GM21526 (cell line): ENCODE data around the gene TNNI3K.

Source experiments
- ATAC-seq: cut with Tn5 transposase; IDR thresholded peaks from one replicate; pipeline ENCODE4 v1.9.1; 2021; ENCODE audit warnings: moderate library complexity; ENCODE audit not compliant: unreplicated experiment, low FRiP score

The TNNI3K gene

DNA sequence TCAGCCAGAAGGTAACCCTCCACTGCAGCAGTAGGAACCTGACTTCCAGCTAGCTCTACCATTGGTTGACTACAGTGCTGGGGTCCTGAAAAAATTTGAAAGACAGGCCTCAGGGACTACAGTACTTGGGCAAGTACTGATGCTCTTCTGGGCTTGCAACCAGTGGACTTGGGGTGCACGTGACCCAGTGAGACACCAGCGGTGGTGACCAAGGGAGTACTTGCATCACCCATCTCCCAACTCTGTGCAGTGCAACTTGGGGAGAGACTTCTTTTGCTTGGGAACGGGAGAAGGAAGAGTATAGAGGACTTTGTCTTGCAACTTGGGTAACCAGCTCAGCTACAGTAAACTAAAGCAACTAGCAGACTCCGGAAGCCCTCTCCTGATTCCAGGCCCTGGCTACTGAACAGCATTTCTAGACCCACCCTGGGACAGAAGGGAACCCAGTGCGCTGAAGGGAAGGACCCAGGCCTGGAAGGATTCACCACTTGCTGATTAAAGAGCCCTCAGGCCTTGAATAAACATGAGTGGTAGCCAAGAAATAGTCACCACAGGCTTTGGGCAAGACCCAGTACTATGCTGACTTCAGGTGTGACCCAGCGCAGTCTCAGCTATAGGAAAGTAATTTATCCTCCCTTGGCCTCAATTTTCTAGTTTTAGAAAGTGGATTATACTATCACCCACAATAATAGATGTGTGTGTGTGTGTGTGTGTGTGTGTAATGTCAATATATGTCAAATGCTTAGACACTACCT lies 45.6 kb downstream of the TNNI3K start:
- no peak for ATAC-seq

DNA sequence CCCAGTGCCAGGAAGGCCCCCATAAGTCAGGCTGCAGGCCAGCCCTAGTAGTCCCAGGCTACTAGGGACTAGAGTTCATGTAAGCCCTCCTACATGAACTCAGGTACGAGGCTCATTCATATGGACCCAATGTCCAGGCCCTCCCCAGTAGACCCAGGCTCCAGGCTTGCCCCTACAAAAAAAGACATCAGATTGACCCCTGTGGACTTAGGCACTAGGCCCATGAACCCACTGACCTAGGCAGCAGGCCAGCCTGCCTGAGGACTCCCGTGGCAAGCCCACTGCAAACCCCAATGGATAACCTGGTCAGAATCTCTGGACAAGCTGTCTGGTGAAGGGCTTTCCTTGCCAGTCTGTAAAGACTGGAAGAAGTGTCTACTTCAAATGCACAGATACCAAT lies 51.2 kb downstream of the TNNI3K start:
- no peak for ATAC-seq

DNA sequence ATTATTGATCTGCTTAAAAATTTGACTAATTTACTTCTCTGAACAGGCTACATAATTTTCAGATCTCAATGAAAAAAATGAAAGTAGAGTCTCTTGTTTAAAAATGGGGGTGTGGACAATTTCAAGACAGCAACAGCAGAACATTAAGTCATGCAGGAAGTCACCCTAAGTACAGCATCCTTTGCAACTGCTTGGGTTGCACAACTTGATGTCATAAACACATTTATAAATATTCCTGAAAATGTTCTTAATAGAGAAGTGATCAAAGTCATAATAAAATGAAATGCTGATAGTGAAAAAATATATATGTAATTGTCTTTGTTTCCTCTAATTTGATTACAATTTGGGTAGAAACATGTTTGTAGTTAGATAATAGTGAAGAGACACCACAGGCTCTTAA lies 79.3 kb downstream of the TNNI3K start:
- ATAC-seq = no peak

DNA sequence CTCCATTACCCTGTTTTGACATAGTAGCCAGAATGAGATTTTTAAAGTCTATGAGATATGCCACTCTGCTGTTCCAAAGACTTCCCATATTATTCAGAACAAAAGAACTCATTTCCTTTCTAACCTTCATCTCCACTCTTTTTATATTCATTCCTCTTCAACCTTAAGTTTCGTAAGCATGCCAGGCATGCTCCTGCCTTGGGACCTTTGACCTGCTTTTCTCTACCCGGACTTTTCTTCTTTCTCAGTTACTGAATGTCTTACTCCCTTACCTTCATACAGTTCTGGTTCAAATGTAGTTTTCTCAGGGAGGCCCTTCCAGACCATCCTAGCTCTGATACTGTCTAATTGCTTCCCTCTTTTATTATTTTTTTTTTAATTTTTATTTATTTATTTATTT lies 81.1 kb downstream of the TNNI3K start:
- ATAC-seq = no peak

DNA sequence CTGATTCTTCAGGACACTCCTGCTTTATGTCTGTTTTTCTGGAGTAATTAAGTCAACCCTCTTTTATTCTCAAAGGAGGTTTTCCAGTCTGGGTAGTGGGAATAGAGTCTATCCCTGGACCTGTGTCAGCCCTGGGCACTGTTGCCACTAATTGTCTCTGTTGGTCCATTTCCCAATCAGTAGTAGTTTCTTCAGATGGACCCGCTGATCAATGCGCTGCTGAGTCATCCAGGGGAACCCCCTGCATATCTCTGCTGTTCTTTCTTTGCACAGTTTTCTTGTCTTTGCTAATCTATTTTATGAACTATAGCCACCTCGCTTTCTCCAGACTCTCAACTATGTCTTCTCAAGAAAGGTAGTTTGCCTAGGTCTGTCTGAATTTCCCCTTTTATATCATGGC lies 82.5 kb downstream of the TNNI3K start:
- no peak for ATAC-seq

DNA sequence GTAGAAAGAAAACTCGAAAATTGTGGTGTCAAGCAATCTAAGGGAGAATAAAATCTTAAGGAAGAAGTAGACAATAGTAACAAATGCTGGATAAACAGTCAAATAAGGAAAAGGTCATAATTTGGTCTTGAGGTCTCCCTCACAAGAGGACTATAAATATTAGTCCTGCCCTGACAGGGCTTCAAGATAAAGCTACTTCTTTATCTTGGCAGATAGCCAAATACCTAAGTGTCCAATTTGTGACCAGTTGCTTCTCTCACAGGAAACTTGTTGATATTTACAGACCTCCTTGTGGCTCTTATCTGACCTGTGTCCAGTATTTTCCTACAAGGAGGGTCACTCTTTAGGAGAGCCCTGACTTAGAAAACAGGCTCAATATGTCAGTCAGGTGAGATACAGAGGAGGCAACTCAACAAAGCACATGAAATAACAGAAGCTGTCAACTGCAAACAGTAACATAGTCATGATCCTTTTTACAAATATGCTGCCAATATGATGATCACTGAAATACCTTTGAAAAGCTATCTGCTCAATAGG lies 88.8 kb downstream of the TNNI3K start:
- ATAC-seq = no peak

DNA sequence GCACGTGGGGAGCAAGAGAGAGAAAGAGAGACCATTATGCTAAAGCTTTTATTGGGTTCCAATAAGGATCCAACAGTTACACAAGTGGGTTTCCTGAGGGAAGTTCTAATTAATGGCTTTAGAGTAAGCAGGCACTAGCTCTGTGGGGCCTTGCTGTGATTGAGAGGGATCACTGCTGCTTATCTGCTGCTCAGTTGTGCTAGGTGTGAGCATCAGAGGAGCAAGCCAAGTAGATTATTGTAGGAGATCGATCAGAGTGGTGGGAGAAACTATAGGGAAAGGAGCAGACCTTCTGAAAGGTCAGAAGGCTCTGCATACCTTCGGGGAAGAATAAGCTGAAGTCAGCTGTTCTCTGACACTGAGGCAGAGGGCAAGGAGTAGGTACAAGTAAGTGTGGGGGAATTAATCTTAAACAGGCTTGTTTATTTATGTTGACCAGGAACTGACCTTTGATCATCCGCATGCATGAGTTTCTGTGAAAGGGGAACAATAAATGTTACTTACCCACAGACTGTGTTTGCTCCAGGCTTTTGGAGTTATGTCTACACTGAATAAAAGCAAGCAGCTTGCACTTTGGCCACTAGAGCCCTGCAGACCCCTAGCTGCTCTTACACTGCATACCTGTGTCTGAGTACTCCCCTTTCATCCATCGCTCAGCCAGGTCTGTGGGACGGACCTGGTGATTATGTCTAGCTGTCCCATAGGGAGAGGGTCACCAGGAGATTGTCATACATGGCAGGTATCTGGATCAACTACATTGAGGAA lies 89.7 kb downstream of the TNNI3K start:
- no peak for ATAC-seq

DNA sequence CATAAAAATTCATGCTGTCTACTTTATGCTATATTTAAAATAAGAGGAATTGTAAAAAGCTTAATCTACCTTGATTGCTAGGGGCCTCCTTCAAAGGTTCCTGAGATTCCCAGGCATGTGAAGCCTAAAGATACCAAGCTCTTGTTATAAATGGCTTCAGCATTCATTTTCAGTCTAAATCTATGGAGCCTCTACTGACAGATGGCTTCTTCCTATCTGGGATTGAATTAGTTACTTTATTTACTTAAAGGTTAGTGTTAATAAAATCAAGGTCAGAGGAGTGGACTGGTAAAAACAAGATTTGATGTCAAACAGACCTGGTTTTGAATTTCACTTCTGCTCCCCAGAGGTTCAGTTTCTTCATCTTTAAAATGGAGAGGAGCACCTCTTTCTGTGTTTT lies 93.7 kb downstream of the TNNI3K start:
- no peak for ATAC-seq

DNA sequence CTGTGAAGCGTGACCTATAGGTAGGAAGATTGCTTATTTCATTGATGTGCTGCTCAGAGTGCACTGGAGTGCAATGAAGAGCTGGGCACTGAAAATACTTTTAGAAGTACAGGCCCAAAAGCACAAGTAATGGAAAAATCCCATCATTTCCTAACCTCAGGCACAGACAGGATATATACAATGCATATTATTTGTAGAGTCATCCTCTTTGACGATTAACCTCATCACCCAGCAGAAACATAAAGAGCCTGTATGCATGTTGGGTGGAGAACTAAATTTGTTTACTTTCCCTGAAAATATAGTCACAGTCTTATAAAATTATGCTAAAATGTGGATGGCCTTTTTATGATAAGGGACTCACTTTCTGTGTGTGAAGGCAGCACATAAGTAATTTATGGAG lies 98.1 kb downstream of the TNNI3K start:
- no peak for ATAC-seq

DNA sequence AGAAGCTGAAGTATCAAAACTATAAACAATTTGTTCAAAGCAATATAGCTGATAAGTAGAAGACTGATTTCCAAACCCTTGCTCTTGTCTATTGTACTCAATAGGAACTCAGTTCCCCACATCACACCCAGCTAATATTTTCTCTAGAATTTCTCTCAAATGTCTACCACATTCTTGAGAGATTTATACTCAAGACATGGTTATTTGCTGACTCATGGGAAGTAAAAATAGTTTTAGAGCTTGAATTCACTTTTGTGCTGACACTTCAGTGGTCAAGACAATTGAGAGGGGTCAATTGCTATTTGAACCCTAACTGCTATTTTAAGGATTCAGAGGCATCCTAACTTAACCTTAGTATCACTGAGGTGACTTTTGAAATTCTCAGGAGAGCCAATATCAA lies 99.0 kb downstream of the TNNI3K start:
- ATAC-seq = no peak

DNA sequence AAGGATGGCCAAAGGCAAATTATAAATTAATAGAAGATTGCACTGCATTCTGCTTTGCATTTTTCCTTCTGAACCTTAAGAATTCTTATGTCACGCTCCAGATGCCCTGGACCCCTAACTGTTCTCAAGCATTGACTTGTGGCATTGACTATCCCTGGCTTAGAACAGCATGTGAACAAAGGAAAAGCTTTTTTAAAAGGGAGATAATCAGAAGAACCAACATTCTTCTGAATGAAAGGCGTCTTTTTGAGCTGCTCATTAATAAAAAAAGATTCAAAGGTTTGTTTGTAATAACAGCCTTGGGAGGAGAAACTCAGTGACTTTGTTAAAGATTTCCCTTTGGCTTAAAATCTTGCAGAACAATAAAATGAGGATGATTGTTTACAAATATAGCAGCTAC lies 105.5 kb downstream of the TNNI3K start:
- no peak for ATAC-seq

DNA sequence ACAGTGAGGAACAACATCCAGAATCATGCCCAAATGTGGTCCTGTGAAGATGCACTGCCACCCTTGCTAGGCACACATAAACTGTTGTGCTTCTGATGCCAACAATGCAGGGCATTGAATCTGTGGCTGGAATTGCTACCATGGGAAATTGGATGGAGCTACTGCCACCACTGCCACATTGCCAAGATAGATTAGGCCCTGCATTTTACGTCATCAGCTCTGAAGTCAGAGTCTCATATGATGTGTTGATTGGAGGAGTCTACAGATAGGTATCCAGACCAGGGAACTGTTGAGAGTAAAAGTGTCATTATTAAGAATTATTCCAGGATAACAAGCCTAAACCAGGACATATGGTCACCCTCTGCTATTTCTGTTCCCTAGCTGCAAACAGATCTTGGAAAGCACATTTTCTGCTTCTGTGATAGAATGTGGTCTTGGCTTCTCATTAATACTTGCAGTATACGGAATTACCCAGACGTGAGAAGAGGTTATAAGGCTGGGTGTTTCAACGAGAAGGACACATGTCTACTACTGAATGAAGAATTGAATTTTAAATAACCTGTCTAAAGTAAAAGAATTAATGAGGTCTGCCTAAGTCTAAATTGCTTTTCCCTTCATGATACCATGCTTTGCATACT lies 106.6 kb downstream of the TNNI3K start:
- ATAC-seq = no peak

DNA sequence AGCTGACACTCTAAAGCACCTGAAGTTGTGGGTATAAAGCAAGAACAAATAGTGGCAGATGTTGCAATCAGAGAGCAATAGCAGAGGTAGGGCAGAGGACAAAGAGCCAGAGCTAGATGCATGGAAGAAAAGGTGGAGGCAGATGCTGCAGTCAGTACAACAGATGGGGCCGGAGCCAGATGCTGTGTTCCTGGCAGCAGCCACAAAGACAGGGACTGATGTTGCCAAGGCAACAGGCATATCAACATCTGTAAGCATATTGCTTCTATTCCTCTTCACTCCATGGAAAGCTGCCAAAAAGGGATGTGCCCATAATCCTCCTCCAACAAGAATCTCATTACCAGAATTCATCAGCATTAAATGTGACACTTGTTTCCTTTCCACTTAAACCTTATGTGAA lies 108.0 kb downstream of the TNNI3K start:
- no peak for ATAC-seq

DNA sequence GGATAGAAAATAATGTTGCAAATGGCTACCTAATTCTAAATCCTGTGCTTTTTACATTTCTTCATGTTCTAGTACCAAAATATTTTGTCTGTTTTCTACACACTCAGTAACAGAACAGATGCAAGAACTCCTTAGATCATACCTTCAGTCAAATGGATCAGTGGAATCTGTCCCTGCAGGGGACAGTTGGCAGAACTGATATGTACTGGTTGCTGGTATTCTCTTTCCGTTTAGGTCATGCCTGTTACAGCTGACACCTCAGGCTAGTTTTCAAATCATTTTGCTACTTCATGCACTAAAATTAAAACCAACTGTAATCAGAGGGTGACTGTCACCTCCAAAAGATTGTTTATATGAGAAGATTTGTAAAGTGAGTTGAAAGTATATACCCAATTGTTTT lies 109.2 kb downstream of the TNNI3K start:
- no peak for ATAC-seq

DNA sequence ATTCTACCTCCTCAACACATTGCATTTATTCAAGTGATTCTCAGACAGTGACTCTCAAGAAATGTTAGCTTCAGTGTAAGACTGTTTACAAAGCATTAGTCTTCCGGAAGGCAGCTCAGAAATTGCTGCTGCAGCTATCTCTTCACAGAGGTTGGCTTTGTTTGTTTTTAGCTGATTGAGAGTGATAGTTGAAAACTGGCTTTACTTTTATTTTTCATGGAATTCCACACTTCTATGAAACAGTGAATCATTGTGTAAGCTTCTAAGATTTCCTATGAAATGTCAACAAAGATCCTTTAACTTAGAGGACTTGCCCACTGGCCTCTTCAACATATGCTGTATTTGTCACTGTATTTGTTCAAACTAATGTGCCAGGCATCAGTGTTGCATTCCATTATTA lies 121.3 kb downstream of the TNNI3K start:
- ATAC-seq = no peak

DNA sequence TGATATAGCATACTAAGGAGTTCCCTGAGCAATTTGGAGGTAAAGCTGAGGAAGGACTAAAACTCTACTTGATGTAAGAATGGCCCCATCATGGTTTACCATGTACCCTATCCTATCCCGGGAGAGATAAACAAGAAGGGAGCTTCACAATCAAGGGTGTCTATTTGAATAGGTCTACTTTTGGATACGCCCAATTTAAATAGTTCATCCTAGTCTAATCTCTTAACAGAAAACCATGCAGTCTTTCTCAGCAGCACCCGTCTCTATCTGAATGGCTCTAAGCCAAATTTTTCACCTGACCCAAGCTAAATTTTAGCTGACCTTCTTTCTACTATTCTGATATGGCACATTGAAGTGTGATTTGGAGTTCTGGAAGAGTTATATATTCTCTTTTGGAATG lies 122.0 kb downstream of the TNNI3K start:
- no peak for ATAC-seq

DNA sequence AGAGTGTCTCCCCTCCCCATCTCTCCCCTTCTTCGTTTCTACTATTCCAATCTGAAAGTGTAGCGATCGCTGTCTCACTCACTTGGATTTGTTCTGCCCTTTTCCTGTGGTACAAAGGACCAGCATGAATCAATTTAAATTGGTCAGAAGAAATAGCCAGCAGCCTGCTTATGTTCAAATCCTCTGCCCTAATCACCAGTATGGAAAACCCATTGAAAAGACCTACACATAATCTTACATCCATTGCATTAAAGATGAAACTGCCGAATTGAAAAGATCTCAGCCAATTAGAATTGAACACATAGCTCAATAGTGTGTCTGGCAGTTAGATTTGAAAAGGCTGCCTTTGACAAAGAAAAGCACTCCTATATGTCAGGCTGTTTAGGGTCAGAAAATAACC lies 122.6 kb downstream of the TNNI3K start:
- ATAC-seq = no peak

DNA sequence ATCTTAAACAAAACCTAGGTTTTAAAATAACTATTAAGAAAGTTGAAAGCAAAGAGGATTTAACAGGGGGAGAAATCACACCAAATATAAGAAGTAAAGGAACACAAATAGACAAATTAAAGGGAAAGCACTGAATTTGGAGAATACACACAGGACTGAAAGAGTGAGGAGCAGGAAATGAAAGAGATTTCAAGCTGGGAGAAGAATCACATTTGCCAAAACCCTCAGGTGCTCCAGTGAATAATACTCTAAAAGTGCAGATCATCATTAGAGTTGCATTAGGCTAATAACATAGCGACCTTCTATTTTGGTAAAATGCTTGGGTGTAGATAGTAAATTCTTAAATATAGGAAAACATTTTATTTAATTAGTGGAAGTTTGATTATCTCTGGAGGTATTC lies 127.5 kb downstream of the TNNI3K start:
- no peak for ATAC-seq

DNA sequence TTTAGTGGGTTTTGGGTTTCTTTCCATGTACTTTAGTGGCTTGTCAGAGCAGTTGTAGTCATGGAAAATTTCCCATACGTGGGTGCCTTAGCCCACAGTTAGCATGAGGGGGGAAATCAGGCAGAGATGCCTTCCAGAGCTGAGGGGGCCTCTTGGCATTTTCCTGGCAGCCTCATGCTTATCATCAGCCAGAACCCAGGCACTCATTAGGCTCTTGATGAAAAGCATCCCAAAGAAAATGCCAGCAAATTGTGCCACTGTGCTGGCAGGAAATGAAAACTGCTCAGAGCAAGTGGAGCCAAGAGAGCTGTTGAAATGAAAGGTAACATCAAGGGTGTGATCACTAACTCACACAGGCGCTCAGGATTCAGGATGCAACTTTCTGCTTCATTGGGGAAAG lies 128.0 kb downstream of the TNNI3K start:
- ATAC-seq = no peak

DNA sequence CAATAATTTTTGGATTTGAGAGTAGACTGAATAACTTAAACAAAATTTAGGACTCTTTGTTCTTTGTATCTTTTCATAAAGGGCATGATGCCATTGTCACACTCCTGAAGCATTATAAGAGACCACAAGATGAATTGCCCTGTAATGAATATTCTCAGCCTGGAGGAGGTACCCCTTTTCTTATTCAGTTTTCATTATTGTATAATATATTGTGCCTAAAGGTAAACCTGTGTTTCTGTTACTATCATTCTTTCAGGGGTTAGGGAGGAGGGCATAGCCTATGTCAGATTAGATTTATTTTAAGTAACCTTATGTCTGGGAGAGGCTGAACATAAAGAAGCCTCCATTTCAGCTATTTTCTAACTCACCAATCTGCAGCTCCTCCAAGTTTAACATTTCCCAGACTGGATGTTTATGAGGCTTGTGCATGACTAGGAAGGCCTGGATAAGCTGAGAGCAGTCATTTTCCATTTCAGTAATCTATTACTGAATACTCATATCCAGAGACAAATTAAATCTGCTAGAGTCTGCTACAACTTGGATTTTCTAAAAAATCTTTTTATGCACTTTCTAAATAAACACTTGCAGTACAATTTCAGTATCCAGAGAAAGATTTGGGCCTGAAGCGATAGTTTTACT lies 132.1 kb downstream of the TNNI3K start:
- no peak for ATAC-seq

DNA sequence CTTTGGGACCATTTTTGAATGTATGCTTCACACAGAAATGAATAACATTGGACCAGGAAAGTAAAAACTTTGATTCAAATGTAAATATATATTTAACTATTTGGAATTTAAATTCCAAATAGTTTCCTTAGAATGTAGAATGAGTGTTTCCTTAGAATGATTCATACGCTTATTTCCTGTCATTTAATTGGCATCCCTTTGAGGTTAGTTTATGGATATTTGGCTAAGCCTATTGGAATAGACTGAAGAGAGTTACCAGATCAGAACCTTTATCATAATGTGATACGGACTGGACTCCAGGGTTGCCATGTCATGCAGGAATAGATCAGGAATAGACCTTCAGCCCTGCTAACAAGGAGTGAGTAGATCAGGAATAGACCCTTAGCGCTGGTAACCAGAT lies 133.1 kb downstream of the TNNI3K start:
- no peak for ATAC-seq
